Activated T-helper 2 cell treated with anti-CD3 and anti-CD28 coated beads, Interferon-gamma antibody, Interleukin-2, Interleukin-4, amounts not matched to agents 10 μg/mL and 5 μg/mL and 100 μg/mL, durations not matched to agents 14 hours and 24 hours and 36 hours (primary cell): ENCODE data around the gene S100A8. TPM values are rescaled to one million over a fixed set of nuclear protein-coding genes. Genes with fewer than 3 reads are reported as not detected.
"Not testable (repeated sequence)": the region's sequence is repeated elsewhere in the genome, so short reads cannot be mapped to it uniquely, and the experiment has no call there.

ENCODE experiments used
- DNase-seq: peaks from one replicate; pipeline ENCODE4 v3.0.0; 2021; ENCODE audit warnings: low spot score
- H3K27ac Mint-ChIP-seq: one replicate; pipeline ENCODE4 v1.8.0; 2021; ENCODE audit warnings: mixed read lengths
- H3K27me3 Mint-ChIP-seq: one replicate; pipeline ENCODE4 v1.8.0; 2021; ENCODE audit warnings: low read depth, mixed read lengths
- H3K36me3 Mint-ChIP-seq: one replicate; pipeline ENCODE4 v1.8.0; 2021; ENCODE audit warnings: low read depth, mixed read lengths
- H3K4me1 Mint-ChIP-seq: one replicate; pipeline ENCODE4 v1.8.0; 2021; ENCODE audit warnings: low read depth, mixed read lengths
- H3K4me3 Mint-ChIP-seq: one replicate; pipeline ENCODE4 v1.8.0; 2021; ENCODE audit warnings: low read depth, mild to moderate bottlenecking, moderate library complexity, mixed read lengths
- H3K9me3 Mint-ChIP-seq: one replicate; pipeline ENCODE4 v1.8.0; 2021; ENCODE audit warnings: mixed read lengths
- intact Hi-C: fragments of 100-400 bp; cut with micrococcal nuclease; formaldehyde crosslinking; loops from one replicate; pipeline ENCODE4 v1.15.1; 2023
- total RNA-seq: library from RNA; stranded (reverse); gene quantifications from 2 replicates; pipeline ENCODE4 v1.2.3, GENCODE V29; 2022

The S100A8 gene
- total RNA-seq, 1 donor from 2014 or later, result not detected

- H3K27ac Mint-ChIP-seq, result no peak overlapping the region
- peaks cover 1% of the 10 kb centered on the region for H3K27me3 Mint-ChIP-seq
- no peak for DNase-seq
- H3K36me3 Mint-ChIP-seq, result no peaks in the 10 kb centered on the region
- H3K4me3 Mint-ChIP-seq, result no peak overlapping the region
- H3K9me3 Mint-ChIP-seq, result no peaks in the 10 kb centered on the region
- intact Hi-C loops, result no loop called here
- no peaks in the 10 kb centered on the region for H3K4me1 Mint-ChIP-seq
Observed at GRCh38 chr1:153428791-153429190, 37.9 kb upstream of the S100A8 start.

- Mint-ChIP-seq H3K27ac (no peak overlapping the region), H3K4me1 (no peaks in the 10 kb centered on the region), H3K9me3 (no peaks in the 10 kb centered on the region), H3K36me3 (no peaks in the 10 kb centered on the region), H3K4me3 (no peak overlapping the region), H3K27me3 (peaks cover 1% of the 10 kb centered on the region)
- no peak for DNase-seq
- intact Hi-C loops, result no loop called here
Observed at GRCh38 chr1:153428073-153428638, 37.3 kb upstream of the S100A8 start.

- intact Hi-C loops, result no loop called here
- Mint-ChIP-seq H3K4me1 (no peaks in the 10 kb centered on the region), H3K27me3 (peaks cover 1% of the 10 kb centered on the region)
Observed at GRCh38 chr1:153426809-153427208, 35.9 kb upstream of the S100A8 start.

GRCh38 chr1:153422450-153423068 is 31.7 kb upstream of the S100A8 start:
- no peak overlapping the region for H3K4me3 Mint-ChIP-seq
- no peaks in the 10 kb centered on the region for H3K4me1 Mint-ChIP-seq
- DNase-seq, result peak; percentile 47
- H3K36me3 Mint-ChIP-seq, result no peaks in the 10 kb centered on the region
- H3K27me3 Mint-ChIP-seq, result peaks cover 1% of the 10 kb centered on the region
- intact Hi-C loops, result no loop called here
- H3K27ac Mint-ChIP-seq, result no peak overlapping the region
- no peaks in the 10 kb centered on the region for H3K9me3 Mint-ChIP-seq

More at GRCh38 chr1:153426809-153427208, 35.9 kb upstream of the S100A8 start:
- DNase-seq, result no peak
- Mint-ChIP-seq H3K4me3 (no peak overlapping the region), H3K36me3 (no peaks in the 10 kb centered on the region), H3K9me3 (no peaks in the 10 kb centered on the region), H3K27ac (no peak overlapping the region)

- Mint-ChIP-seq H3K36me3 (no peaks in the 10 kb centered on the region), H3K4me3 (no peak overlapping the region), H3K9me3 (no peaks in the 10 kb centered on the region), H3K27ac (no peak overlapping the region), H3K4me1 (no peaks in the 10 kb centered on the region), H3K27me3 (no peaks in the 10 kb centered on the region)
- DNase-seq, result no peak
- intact Hi-C loops, result no loop called here
Observed at GRCh38 chr1:153420306-153420705, 29.4 kb upstream of the S100A8 start.

GRCh38 chr1:153419436-153419793 is 28.5 kb upstream of the S100A8 start:
- H3K36me3 Mint-ChIP-seq, intact Hi-C loops, H3K27me3 Mint-ChIP-seq, H3K27ac Mint-ChIP-seq, H3K9me3 Mint-ChIP-seq, DNase-seq, H3K4me3 Mint-ChIP-seq, H3K4me1 Mint-ChIP-seq: not testable (repeated sequence)

- H3K27ac Mint-ChIP-seq, H3K4me1 Mint-ChIP-seq, H3K4me3 Mint-ChIP-seq, DNase-seq, H3K36me3 Mint-ChIP-seq, H3K9me3 Mint-ChIP-seq, intact Hi-C loops, H3K27me3 Mint-ChIP-seq: not testable (repeated sequence)
Observed at GRCh38 chr1:153418758-153419435, 28.0 kb upstream of the S100A8 start.

GRCh38 chr1:153417136-153417888 is 26.4 kb upstream of the S100A8 start:
- Mint-ChIP-seq H3K36me3 (no peaks in the 10 kb centered on the region), H3K9me3 (no peaks in the 10 kb centered on the region), H3K4me3 (no peak overlapping the region), H3K27ac (no peak overlapping the region), H3K27me3 (no peaks in the 10 kb centered on the region), H3K4me1 (no peaks in the 10 kb centered on the region)
- intact Hi-C loops, result no loop called here
- DNase-seq, result no peak

GRCh38 chr1:153415850-153416570 is 25.1 kb upstream of the S100A8 start, which contains the start of gene S100A7A:
Gene S100A7A (plus strand): TSS chr1:153416520. CDS start chr1:153418083, 1,563 bp downstream.
- H3K27me3 Mint-ChIP-seq, result no peaks in the 10 kb centered on the region
- H3K4me1 Mint-ChIP-seq, result no peaks in the 10 kb centered on the region
- no peaks in the 10 kb centered on the region for H3K9me3 Mint-ChIP-seq
- H3K36me3 Mint-ChIP-seq, result no peaks in the 10 kb centered on the region
- no peak for DNase-seq
- no peak within 1 kb of the TSS for H3K27ac Mint-ChIP-seq
- H3K4me3 Mint-ChIP-seq, result no peak within 1 kb of the TSS
- intact Hi-C loops, result no loop called here

- H3K9me3 Mint-ChIP-seq, H3K4me1 Mint-ChIP-seq, DNase-seq, H3K36me3 Mint-ChIP-seq, H3K27ac Mint-ChIP-seq, H3K4me3 Mint-ChIP-seq, intact Hi-C loops, H3K27me3 Mint-ChIP-seq: not testable (repeated sequence)
Observed at GRCh38 chr1:153413961-153414360, 23.1 kb upstream of the S100A8 start.

- intact Hi-C loops, result loop anchor here (10.0 kb wide), 1 partner anchor 52 kb away; the partner anchor contains the start of gene S100A9
- not testable (repeated sequence) for H3K36me3 Mint-ChIP-seq, H3K4me3 Mint-ChIP-seq, H3K4me1 Mint-ChIP-seq, DNase-seq, H3K27me3 Mint-ChIP-seq, H3K9me3 Mint-ChIP-seq, H3K27ac Mint-ChIP-seq
Observed at GRCh38 chr1:153407274-153407673, 16.4 kb upstream of the S100A8 start.

- not testable (repeated sequence) for H3K4me1 Mint-ChIP-seq, DNase-seq, H3K27ac Mint-ChIP-seq, H3K27me3 Mint-ChIP-seq, H3K36me3 Mint-ChIP-seq, H3K4me3 Mint-ChIP-seq, H3K9me3 Mint-ChIP-seq
- intact Hi-C loops, result loop anchor here (10.0 kb wide), 1 partner anchor 51 kb away; the partner anchor contains the start of gene S100A9
Observed at GRCh38 chr1:153405825-153406599, 15.1 kb upstream of the S100A8 start.
